GM10248 (cell line): ENCODE results near the gene WNT9A.

Experiments used
- CTCF ChIA-PET: fragments of 300-600 bp; sonication (Branson Sonifier 250); formaldehyde crosslinking; extraction: SDS; loops from one replicate; lab custom pipeline; 2021; ENCODE audit warnings: antibody characterized with exemption; lab: Yijun Ruan, JAX
- POLR2A ChIA-PET: fragments of 350-650 bp; sonication (Branson Sonifier 250); formaldehyde crosslinking; extraction: SDS; loops from one replicate; lab custom pipeline; 2020; ENCODE audit warnings: antibody characterized with exemption; lab: Yijun Ruan, JAX
- DNase-seq: peaks from one replicate; pipeline ENCODE4 v3.0.0; 2012; ENCODE audit errors: extremely low spot score
- TF ChIP-seq, protein P1 (sequence below): IDR thresholded peaks from 2 replicates; pipeline ENCODE4 v1.5.1; 2012; ENCODE audit warnings: mild to moderate bottlenecking, low read depth; ENCODE audit errors: extremely low read depth, missing control alignments, control extremely low read depth

WNT9A gene

DNA sequence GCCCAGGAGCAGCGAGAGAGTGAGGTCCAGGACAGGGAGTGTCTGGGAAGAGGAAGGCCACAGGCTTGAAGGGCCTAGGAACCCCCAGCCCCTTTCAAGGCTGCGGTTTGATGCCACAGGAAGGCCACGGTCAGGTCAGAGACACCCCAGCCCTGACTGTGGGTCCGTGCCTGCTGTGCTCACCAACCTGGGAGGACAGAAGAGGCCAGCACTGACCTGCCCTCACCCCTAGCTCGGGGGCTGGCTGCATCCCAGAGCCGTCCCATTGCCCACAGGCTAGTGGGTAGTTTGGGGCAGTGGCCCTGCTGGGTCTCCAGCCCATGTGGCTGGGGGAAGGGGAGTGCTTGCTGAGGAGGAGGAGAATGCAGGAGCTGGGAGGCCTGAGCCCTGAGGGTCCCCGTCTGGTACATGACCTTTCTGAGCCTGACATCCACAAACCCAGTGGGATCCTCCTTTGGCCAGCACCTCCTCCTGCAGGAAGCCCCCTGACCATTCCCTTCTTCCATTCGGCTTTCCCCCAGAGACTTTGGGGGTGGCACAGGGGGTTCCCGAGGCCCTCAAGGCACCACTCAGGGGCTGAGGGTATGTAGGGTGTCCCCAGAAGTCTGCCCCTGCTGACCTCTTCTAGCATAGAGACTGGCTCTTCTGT lies 54.3 kb downstream of the WNT9A start:
- no peak for DNase-seq
- TF ChIP-seq, protein P1, sequence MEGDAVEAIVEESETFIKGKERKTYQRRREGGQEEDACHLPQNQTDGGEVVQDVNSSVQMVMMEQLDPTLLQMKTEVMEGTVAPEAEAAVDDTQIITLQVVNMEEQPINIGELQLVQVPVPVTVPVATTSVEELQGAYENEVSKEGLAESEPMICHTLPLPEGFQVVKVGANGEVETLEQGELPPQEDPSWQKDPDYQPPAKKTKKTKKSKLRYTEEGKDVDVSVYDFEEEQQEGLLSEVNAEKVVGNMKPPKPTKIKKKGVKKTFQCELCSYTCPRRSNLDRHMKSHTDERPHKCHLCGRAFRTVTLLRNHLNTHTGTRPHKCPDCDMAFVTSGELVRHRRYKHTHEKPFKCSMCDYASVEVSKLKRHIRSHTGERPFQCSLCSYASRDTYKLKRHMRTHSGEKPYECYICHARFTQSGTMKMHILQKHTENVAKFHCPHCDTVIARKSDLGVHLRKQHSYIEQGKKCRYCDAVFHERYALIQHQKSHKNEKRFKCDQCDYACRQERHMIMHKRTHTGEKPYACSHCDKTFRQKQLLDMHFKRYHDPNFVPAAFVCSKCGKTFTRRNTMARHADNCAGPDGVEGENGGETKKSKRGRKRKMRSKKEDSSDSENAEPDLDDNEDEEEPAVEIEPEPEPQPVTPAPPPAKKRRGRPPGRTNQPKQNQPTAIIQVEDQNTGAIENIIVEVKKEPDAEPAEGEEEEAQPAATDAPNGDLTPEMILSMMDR: no peak
- ChIA-PET CTCF (no interaction called here), POLR2A (no interaction called here)

DNA sequence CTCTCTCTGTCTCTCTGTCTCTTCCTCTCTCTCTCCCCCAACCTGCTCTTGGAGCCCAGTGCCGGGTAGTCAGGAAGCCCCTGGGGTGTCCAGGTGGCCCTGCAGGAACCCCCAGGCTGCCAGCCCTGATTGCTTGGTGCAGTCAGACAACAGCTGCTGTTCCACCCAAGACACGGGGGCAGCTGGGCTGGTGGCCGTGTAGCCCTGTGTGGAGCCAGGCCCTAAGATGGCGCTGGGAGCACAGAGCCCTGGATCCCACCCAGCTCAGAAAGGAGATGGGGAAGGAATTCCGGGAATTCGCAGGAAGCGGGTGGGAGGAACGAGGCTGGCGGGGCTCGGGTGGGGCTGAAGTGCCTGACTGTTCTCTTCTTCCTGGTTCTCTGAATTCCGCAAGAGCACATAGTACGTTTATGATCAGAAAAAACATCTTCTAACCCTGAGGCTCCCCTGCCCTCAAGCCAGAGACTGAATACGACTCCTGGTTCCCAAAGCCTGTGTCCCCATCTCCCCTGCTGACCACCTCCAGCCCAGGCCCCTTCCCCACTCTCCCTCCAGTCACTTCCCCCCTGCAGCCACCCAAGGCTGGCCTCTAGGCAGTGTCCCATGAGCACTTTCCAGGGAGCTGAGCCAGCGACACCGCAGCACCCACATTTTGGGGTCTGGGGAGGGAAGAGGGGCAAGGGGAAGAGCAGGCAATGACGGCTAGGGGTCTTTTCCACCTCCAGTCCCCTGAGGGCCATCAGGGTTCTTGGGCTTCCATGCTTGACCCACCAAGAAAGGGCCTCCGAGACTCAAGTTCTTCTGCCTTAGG lies 55.0 kb downstream of the WNT9A start:
- DNase-seq: no peak
- CTCF ChIA-PET: no interaction called here
- POLR2A ChIA-PET: no interaction called here
- TF ChIP-seq, protein P1: no peak

DNA sequence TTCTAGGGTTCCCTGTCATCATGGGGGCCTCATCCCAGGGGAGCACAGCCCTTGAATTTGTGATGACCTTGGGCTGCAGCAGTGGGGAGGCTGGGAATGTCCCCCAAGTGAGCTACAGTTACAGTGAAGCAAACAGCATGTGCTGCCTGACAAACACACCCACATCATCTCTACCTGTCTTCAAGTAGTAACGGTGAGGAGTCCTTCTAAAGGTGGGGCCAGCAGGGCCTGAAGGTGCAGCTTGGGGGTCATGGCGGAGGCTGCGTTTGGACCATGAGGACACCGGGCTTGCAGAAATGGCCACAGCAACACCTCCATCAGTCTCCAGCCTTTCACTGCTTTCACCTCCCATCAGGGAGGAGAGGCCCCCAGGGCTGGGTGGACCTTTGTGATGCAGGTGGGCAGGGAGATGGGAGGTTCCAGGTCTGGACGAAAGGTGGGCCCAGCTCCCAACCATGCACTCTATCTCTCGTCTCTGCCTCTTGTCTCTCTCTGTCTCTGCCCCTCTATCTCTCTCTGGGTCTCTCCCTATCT lies 55.7 kb downstream of the WNT9A start:
- DNase-seq: no peak
- TF ChIP-seq, protein P1: no peak
- POLR2A ChIA-PET: no interaction called here
- CTCF ChIA-PET: no interaction called here

DNA sequence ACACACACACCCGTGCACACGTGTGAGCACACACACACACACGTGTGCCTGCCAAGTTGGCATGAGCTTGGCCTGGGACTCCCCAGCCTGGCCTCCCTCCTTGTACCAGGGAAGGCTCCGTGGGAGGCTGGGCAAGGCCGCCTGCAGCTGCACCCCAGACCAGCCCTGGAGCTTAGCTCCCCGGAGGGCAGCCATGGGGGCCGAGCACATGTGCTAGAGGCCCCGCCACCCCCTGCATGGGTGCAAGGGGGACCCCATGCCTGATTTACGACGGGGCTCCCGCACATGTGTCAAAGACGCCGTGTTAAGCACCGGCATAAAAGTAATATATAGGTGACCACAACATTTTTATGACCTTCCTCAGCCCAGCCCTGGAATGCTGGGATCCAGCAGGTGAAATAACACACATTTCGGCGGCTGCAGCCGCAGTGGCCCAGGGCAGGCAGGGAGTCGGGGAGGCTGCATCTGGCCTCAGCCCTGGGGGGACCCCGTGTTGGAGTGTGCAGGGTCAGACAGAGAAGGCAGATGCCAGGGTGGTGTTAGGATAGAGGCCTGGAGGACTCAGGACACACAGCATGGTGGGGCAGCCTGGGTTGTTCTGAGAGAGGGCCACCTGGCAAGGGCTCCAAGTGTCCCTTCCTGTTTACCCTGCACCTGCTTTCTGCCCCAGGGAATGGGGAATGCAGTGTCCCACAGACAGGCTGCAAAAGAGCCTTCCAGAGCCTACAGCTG lies 56.3 kb downstream of the WNT9A start:
- DNase-seq: no peak
- ChIA-PET POLR2A (no interaction called here), CTCF (no interaction called here)
- TF ChIP-seq, protein P1: no peak

DNA sequence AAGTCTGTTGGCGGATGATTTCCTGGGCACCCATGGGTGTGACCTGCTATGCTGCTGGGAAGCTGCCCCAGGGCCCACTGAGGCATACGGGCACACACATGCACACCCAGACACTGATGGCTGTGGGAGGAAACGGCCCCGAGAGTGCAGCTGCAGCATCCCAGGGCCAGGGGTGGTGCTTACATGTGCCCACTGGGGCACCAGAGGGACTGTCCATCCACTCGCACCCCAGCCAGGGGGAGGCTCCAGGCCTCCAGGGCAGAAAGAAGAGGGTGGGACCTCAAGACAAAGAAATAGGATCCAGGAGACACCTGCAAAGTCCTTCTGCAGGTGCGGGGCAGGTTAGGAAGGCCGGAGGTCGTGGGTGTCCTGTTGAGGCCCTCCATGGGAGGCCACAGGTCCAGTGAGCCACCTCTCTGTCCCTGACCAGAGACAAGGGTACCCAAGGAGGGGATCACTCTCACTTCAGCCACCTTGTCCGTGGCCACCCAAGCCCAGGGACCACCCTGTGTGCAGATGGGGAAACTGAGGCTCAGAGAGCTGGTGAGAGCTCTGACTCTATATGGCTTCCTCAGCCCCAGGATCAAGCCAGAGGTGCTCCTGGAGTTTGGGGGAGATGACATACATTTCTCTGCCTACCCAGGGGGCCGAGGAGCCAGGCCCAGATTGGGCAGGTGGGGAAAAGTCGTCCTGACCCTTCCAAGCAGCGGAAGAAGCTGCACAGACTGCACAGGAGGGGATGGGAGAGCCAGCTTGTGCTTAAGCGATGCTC lies 57.1 kb downstream of the WNT9A start:
- ChIA-PET CTCF (no interaction called here), POLR2A (no interaction called here)
- no peak for DNase-seq
- TF ChIP-seq, protein P1: no peak
